ENCODE data around the gene NDUFA13. TPM values are rescaled to one million over a fixed set of nuclear protein-coding genes. Genes with fewer than 3 reads are reported as not detected.

NDUFA13 gene
- 261 and 295 TPM in 2 replicates for total RNA-seq

GRCh38 chr19:19515642-19516519, at the start of gene NDUFA13:
NDUFA13 (plus strand) TSS chr19:19516225; CDS start chr19:19516239, 14 bp downstream.

GRCh38 chr19:19514881-19515641, 964 bp upstream of the NDUFA13 start, which contains the start of gene TSSK6:
TSSK6 (minus strand) TSS chr19:19515548; CDS start chr19:19515427, 121 bp downstream.

GRCh38 chr19:19528721-19529490, 12.9 kb downstream of the NDUFA13 start, which contains the start of gene YJEFN3:
YJEFN3 (plus strand) TSS chr19:19528911; CDS start chr19:19528933, 22 bp downstream.

GRCh38 chr19:19538061-19538784, 22.2 kb downstream of the NDUFA13 start, which contains the start of gene CILP2:
CILP2 (plus strand) TSS chr19:19538265; CDS start chr19:19538350, 85 bp downstream.

Other genes with a start within 250 kb of the NDUFA13 start
- 0.09 and 0.19 TPM in 2 replicates for gene TM6SF2, start 242.9 kb upstream of the NDUFA13 start, total RNA-seq
- gene SUGP1, start 195.7 kb upstream of the NDUFA13 start, total RNA-seq: 29.1 and 31.2 TPM in 2 replicates
- 21.3 and 31.1 TPM in 2 replicates for gene MAU2, start 195.4 kb upstream of the NDUFA13 start, total RNA-seq
- 50.7 and 51.3 TPM in 2 replicates for gene GATAD2A, start 110.5 kb upstream of the NDUFA13 start, total RNA-seq
- 0.45 and 1.0 TPM in 2 replicates for gene TSSK6, start 677 bp upstream of the NDUFA13 start, total RNA-seq
- 0.18 and 0.38 TPM in 2 replicates for gene YJEFN3, start 12.7 kb downstream of the NDUFA13 start, total RNA-seq
- gene CILP2, start 22.0 kb downstream of the NDUFA13 start, total RNA-seq: under 0.01 and 0.19 TPM in 2 replicates
- gene PBX4, start 102.5 kb downstream of the NDUFA13 start, total RNA-seq: not detected in 2 replicates
- 0.47 and 0.54 TPM in 2 replicates for gene LPAR2, start 112.0 kb downstream of the NDUFA13 start, total RNA-seq
- gene GMIP, start 127.4 kb downstream of the NDUFA13 start, total RNA-seq: 7.0 and 7.9 TPM in 2 replicates
- gene ATP13A1, start 147.5 kb downstream of the NDUFA13 start, total RNA-seq: 26.0 and 30.7 TPM in 2 replicates
- 8.9 and 9.2 TPM in 2 replicates for gene ZNF101, start 152.6 kb downstream of the NDUFA13 start, total RNA-seq
- gene ZNF14, start 216.9 kb downstream of the NDUFA13 start, total RNA-seq: 3.4 and 4.6 TPM in 2 replicates

Data from endothelial cell of coronary artery (primary cell).